GM19193 (cell line): ENCODE results near the gene NUDT14.

ENCODE experiments used
- POLR2A ChIP-seq: IDR thresholded peaks from 4 replicates; pipeline ENCODE4 v1.6.1; 2011; ENCODE audit not compliant: insufficient read depth, insufficient read length; ENCODE audit errors: extremely low read depth

The NUDT14 gene

DNA sequence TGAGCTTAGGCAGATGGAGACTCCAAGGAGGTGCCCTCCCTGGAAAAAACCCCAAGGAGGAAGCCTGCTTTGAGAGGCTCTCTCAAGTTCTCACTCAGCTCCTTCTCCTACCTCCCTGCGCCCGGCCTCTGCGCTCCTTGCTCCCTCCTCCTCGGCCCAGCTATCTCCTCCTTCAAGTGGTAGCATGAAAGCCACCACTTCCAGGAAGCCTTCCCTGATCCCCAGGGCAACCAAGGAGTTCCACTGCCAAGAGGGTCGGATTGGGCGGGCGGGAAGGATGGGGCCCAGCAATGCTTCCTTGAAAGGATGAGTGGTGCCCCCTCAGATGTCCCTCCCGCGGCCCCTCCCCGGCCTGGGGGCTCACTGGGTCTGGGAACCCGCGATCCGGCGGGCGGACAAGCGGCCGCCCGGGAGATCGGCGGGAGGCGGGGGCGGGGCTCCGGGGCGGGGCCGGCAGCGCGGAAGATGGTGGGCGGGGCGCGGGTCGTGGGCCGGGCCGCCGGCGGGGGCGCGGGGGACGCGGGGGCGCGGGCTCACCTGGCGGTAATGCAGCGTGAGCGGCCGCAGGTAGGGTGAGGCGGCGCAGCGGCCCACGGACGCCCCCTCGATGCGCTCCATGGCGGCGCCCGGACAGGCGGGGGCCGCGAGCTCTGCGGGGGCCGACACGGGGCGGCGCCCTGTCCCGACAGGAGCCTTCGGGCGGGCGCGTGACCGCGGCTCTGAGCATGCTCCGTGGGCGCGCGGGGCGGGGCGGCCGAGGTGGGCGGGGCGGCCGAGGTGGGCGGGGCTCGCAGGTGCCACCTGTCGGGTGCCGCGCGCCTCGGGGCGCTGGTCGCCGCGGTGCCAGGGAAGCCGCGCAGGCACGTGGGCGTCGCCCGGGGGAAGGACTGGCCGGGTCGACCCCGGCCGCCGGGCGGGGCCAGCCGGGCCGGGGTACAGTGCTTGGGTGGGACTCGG is at the start of gene NUDT14:
Gene NUDT14, minus strand, starts transcription at position 721 of the 957 bp plus-strand sequence. Its CDS starts 103 bp downstream, at position 618.
- TF ChIP-seq POLR2A: no peak

DNA sequence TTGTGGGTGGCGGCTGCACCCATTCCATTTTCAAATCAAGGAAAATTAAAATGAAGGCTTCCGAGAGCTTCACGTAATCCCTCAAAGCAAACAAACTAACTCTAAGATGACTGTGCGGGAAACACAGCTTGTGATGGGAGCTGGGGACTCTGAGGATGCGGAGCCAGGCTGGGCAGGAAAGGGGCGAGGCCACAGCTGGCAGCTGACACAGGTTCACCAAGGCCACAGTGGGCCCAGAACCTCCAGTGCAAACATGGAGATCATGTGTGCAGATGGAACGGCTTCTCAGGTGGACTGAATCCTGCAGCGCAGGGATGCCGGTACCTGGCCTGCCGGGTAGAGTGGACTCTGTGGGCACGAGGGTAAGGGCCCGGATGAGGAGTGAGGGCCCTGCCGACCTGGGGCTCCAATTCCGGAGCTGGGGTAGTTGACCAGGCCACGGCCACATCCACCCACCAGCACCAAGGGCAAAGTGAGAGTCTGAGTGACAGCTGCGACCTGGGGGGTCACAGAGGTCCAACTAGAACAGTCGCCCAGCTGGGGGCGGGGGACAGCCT is 48.1 kb upstream of the NUDT14 start:
- TF ChIP-seq POLR2A: no peak

DNA sequence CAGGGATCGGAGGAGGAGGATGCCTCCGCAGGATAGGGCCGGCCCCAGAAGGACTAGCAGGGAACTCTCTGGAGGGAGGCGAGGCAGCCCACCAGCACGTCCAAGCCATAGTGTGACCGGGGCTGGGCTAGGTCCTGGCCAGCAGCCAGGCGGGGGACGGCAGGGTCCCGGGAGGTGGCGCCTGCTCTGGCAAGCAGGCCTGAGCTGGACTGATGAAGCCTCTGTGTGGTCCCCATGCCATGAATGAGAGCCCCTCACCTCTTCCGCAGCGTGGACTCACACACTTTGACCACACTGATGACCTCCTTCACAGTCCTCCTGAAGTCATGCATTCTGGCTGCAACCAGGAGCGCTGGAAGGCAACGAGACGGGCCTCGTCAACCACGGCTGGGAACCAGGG is 47.5 kb upstream of the NUDT14 start:
- no peak for TF ChIP-seq POLR2A

DNA sequence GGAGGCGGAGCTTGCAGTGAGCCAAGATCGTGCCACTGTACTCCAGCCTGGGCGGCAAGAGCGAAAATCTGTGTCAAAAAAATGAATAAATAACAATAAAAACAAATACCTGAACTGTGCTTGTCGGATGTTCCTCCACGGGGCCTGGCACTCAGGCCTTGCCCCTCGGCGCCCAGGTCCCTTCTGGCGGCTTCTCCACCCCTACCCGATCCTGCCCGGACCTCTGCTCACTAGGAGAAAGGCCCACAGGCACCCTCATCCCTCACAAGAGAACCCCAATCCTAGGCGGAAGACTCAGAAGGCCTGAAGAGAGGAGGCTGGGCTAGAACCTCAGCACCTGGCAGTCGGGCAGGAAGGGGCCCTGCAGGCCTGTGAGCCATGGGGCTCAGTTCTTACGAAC is 46.2 kb upstream of the NUDT14 start:
- no peak for TF ChIP-seq POLR2A

DNA sequence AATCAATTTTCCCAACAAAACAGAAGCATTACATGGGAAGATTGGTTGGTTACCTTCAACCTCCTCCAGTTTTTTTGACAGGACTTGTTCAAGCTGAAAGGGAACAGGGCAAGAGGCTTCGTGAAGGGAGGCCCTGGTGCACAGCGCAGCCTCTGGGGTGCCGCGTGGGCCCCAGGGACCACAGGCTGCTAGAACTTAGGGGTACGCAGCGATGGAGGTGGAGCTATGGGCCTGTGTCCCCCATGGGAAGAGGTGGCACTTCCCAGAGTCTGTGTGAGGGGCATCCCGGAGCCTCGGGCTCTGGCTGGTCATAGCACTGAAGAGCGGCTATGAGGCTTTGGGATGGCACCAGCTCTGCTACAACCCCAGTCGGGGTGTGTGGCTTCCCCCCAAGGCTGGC is 45.1 kb upstream of the NUDT14 start:
- no peak for TF ChIP-seq POLR2A

DNA sequence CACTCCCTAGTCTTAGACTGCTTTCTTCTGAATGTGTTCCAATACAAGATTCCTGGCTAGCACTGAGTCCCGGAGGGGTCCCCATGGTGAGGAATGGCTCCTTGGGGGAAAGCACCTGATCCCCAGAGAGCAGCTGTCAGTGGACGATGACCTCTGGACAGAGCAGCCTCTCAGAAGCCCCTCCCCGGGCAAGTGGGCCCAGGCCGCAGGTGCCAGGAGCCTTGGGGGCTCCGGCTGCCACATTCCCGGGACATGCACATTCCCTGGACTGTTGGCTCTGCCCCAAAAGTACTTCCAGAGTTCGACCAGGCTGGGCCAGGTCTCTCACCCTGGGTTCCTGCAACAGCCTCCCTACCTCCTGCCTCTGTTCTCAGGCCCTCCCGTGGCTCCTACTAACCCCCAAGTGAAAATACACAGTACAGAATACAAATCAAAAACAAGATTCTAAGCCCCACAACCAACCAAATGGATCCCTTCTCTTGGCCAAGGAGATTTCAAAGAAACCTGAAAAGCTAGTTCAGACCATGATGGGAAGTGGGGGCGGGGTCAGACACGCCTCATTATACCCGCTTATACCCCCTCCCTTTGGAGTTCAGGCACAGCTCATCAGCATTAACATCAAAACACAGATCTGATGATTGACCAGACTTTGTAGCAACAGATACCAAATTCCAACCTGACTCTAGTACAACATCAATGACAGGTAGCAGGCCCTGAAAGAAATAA is 43.9 kb upstream of the NUDT14 start:
- no peak for TF ChIP-seq POLR2A

DNA sequence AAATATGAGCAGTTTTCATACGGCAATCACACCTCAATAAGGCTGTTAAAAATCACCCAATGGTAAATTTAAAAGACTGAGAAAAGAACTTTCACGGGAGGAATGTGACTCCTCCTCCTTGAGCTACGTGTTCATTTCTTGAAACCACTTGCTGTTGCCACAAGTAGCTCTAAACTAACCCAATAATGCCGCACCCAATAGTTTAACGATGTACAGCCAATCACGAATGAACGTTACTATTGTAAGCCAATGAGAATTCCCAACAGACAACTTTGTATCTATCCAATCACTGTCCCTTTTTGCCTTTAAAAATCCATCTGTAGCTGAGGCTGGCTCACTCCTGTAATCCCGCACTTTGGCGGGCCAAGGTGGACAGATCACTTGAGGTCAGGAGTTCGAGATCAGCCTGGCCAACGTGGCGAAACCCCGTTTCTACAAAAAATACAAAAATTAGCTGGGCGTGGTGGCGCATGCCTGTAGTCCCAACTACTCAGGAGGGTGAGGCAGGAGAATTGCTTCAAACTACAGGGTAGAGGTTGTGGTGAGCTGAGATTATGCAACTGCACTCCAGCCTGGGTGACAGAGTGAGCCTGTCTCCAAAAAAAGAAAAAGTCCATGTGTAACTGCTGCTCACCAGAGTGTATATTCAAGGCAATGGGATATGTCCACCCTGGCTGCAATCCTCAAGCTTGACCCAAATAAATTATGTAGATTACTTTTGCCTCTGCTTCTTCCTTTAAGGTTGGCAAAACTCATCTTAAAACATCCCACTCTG is 42.8 kb upstream of the NUDT14 start:
- no peak for TF ChIP-seq POLR2A

DNA sequence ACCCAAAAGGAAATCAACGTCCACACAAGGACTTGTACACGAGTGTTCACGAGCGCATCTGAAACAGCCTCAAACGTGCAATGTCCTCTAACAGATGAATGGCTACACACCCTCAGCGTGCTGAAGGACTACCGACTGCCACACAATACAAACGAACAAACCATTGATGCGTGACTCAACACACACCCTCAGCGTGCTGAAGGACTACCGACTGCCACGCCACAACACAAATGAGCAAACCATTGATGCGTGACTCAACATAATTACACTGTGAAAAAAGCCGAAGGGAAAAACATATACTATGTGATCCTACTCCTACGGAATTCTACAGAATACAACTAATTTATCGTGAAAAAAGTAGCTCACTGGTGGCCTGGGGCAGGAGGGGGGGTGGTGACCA is 42.1 kb upstream of the NUDT14 start:
- no peak for TF ChIP-seq POLR2A

DNA sequence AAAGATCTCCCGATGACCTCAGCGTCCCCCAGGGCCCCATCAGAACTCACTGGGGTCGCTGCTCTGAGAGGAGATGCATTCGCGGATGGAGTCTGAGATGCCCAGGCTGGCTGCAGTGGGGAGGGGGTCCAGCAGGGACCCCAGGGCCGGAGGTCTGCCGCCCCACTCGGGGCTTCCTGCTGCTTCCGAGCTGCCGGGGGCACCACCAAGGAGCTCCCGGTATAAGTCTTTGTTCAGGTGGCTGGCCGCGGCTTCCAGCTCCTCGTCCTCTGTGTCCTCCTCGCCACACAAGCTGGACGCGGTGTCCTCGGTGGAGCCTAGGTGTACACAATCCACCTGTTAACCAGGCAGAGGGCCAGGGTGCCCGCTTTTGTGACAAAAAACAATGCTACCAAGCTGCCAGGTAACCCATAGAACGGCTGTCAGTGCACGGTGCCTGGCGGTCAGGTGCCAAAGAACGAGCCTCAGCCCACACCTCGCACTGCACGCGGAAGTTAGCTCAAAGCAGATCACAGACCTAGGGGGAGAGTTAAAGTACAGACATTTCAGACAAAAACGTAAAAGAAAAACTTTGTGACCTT is 40.6 kb upstream of the NUDT14 start:
- TF ChIP-seq POLR2A: no peak

DNA sequence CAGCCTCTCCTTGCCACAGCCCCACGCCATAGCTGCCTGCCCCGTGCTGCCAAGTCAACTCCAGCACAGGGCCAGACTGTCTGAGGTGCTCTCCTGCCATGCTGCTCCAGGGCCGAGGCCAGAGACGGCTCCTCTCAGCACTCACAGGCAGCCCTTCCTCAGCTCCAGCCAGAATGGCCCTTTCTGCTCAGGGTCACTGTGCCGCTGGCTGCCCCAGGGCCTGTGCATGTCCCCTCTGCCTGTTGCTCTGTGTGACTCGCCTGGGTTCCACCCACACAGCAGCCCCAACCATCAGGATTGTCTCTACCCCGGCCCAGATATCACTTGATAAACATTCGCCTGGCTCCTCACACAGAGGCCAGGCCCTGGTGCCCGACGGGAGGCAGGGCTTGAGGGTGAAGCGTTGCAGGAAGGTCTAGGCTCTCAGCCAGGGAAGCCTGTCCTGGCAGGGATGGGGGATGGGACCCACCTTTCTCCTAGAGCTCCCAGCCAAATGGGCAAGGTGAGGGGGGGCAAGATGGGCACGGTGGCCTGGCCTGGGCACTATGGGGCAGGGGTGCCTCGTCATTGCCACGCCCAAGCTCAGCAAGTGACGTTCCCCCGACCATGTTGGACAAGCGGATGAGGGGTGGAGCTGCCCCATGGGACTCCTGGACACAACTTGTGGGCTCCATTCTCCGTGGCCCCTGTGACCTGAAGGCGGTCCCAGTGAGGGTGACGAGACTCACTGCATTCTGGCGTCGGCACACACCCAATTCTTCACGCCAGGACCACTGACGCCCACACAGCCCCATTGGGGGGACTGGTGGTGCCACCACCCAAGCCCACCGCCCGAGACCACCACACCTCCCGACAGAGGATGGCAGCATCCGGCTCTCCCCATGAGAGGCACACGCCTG is 39.8 kb upstream of the NUDT14 start:
- TF ChIP-seq POLR2A: no peak

DNA sequence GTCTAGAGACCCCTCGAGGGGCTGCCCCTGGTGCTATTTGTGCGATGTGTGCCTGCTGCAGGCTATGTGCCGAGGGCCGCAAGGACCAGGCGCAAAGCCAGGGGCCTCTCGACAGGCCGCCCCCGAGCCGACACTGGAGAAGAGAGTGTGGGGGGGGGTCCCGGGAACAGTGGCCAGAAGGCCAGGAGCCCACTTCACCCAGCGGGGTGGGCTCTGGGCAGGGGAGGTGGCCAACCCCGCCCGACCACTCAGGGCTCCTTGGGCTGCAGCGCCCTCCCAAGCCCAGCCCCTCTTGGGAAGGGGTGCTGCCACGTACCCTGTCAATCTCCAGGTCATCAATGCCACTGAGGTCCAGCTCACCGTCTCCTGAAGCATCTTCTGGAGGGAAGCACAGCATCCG is 38.6 kb upstream of the NUDT14 start:
- TF ChIP-seq POLR2A: no peak

DNA sequence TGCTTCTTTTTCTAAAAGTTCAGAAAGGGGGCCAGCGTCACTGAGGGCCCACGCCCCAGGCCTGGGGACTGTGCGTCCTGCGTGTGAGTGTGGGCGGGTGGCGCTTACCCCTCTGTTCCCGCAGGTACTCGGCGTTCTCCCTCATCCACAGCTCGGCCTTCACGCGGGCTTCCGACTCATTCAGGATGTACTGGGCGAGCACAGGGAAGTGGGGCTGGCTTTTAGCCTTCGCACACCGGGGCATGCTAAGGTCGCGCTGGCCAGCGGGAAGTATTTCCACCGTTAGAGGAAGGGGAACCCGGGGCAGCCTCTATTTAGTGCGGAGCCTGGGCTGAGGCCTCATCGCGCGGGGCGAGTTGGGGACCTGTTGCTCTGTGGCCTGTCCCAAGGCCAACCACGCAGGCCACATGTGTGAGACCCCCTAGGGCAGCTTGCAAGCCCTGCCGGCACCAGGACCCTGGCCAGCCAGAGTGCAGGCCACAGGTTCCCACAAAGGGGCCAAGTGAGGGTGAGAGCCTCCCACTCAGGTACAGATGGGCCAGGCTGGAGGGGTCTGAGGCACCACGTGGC is 38.0 kb upstream of the NUDT14 start:
- no peak for TF ChIP-seq POLR2A

DNA sequence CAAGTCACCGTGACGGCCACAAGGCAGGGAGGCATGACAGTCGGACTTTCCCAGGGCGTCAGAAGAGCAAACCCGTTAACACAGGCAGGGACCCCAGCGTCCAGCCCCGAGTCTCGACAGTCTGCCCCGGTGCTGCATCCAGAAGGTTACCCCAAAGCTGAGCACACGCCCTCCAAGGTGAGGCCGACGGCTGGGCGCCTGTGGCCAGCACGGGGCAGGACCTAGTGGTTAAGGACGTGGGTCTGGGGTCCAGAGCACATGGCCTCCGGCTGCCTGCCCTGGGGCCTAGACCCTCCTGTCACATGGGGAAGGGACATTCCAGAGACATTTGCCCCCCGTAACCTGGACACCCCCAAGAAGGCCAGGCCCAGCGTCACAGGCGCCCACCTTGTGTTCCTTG is 37.5 kb upstream of the NUDT14 start:
- TF ChIP-seq POLR2A: no peak

DNA sequence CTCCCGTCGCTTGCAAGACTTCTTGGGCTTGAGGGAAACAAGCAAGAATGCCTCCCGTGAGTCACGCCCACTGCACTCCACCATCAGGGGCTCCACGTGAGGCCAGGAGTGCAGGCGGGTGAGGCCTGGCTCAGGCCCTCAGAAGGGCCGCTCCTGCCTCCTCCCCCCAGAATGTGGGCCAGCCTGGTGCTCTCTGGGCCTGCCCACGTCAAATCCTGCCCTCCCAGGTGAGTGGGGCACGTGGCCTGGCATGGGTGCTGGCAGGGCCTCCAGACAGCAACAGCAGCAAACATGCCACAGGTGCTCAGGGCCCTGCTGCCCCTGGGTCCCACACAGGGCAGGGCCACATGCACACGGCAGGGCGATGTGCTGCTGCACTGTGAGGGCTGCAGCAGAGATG is 36.7 kb upstream of the NUDT14 start:
- no peak for TF ChIP-seq POLR2A
